GM12878 (cell line): Measurements from ENCODE around the gene SCUBE2. TPM values are rescaled to one million over a fixed set of nuclear protein-coding genes. Genes with fewer than 3 reads are reported as not detected.

ENCODE experiments used
- ATAC-seq: fragments of 200-7000 bp; cut with Tn5 transposase; 3 replicates; pipeline ENCODE4 v1.9.1; 2020; ENCODE audit warnings: mild to moderate bottlenecking, moderate library complexity
- BruUV-seq: library from RNA; stranded (reverse); fragments of 400-500 nt; replicated peaks from 2 replicates; lab custom pipeline; 2021; lab: Mats Ljungman, UMichigan
- CTCF ChIA-PET: fragments of 300-600 bp; sonication (Branson Sonifier 250); formaldehyde crosslinking; extraction: SDS; loops from one replicate; lab custom pipeline; 2021; ENCODE audit warnings: inconsistent platforms; lab: Yijun Ruan, JAX
- POLR2A ChIA-PET: fragments of 350-600 bp; formaldehyde crosslinking; extraction: SDS; loops from one replicate; lab custom pipeline; 2021; ENCODE audit warnings: inconsistent platforms; lab: Charles Lee
- RAD21 ChIA-PET: fragments of 300-600 bp; sonication (Branson Sonifier 250); formaldehyde crosslinking; loops from one replicate; lab custom pipeline; 2023; ENCODE audit warnings: antibody characterized with exemption; ENCODE audit not compliant: unreplicated experiment; lab: Charles Lee
- SMC1A ChIA-PET: fragments of 300-600 bp; sonication (Branson Sonifier 250); formaldehyde crosslinking; loops from one replicate; lab custom pipeline; 2023; ENCODE audit not compliant: unreplicated experiment, uncharacterized antibody; lab: Charles Lee
- DNase-seq: peaks from one replicate; pipeline ENCODE4 v3.0.0-alpha.2; 2011; ENCODE audit warnings: low read depth, low spot score
- FAIRE-seq: peaks from 3 replicates; lab custom pipeline; 2011; peaks lifted over from hg19 to GRCh38; lab: Jason Lieb, UNC
- H2AFZ ChIP-seq: 2 replicates; pipeline ENCODE4 v1.6.0; 2011; ENCODE audit warnings: low read depth, low read length, control low read depth; ENCODE audit not compliant: control insufficient read depth
- H3K27ac ChIP-seq: 2 replicates; pipeline ENCODE4 v1.5.1; 2011; ENCODE audit warnings: control low read depth; ENCODE audit not compliant: control insufficient read depth, insufficient read depth
- H3K27me3 ChIP-seq, 2 experiments: replicated peaks in 1 of 2; 2 replicates each; pipeline versions ENCODE4 v1.6.0 to v1.6.1; 2011; ENCODE audit warnings: low read length in 1 of 2; ENCODE audit not compliant: control insufficient read depth in 2 of 2, insufficient read depth in 2 of 2
- H3K36me3 ChIP-seq, 2 experiments: 2 replicates each; pipeline ENCODE4 v1.5.1; 2011; ENCODE audit warnings: low read length in 1 of 2; ENCODE audit not compliant: control insufficient read depth in 2 of 2, insufficient read depth in 2 of 2
- H3K4me1 ChIP-seq: 2 replicates; pipeline ENCODE4 v1.6.1; 2011; ENCODE audit warnings: mild to moderate bottlenecking, low read length, moderate library complexity, mixed read lengths; ENCODE audit not compliant: control insufficient read depth, insufficient read depth
- H3K4me2 ChIP-seq: 2 replicates; pipeline ENCODE4 v1.6.0; 2011; ENCODE audit warnings: control low read depth; ENCODE audit not compliant: control insufficient read depth, insufficient read depth
- H3K4me3 ChIP-seq: fragments of 200-600 bp; sonication (generic); 2 replicates; pipeline ENCODE4 v1.5.1; 2016
- H3K79me2 ChIP-seq: 2 replicates; pipeline ENCODE4 v1.6.0; 2011; ENCODE audit warnings: low read length; ENCODE audit not compliant: control insufficient read depth, insufficient read depth
- H3K9ac ChIP-seq: 2 replicates; pipeline ENCODE4 v1.8.0; 2011; ENCODE audit warnings: low read length, control low read depth, mixed read lengths; ENCODE audit not compliant: control insufficient read depth, insufficient read depth
- H3K9me3 ChIP-seq: replicated peaks from 3 replicates; pipeline ENCODE4 v1.5.1; 2011; ENCODE audit warnings: mild to moderate bottlenecking, low read length; ENCODE audit not compliant: control insufficient read depth, insufficient read depth
- H4K20me1 ChIP-seq: 2 replicates; pipeline ENCODE4 v1.6.0; 2011; ENCODE audit not compliant: control insufficient read depth, insufficient read depth
- ATF3 ChIP-seq: IDR thresholded peaks from 2 replicates; pipeline ENCODE4 v1.6.1; 2011; ENCODE audit warnings: low read depth, mild to moderate bottlenecking, low read length, moderate library complexity, borderline replicate concordance; ENCODE audit errors: extremely low read depth
- IRF3 ChIP-seq: fragments of 450-650 bp; IDR thresholded peaks from 2 replicates; pipeline ENCODE4 v1.6.1; 2014; ENCODE audit warnings: mild to moderate bottlenecking
- IRF4 ChIP-seq: IDR thresholded peaks from 2 replicates; pipeline ENCODE4 v1.6.1; 2011; ENCODE audit warnings: low read depth, low read length
- JUND ChIP-seq: IDR thresholded peaks from 2 replicates; pipeline ENCODE4 v1.6.1; 2012; ENCODE audit warnings: low read depth, mild to moderate bottlenecking, low read length, improper control_type of control experiment, moderate library complexity
- MEF2A ChIP-seq: IDR thresholded peaks from 2 replicates; pipeline ENCODE4 v1.6.1; 2011; ENCODE audit warnings: low read depth, mild to moderate bottlenecking, low read length, moderate library complexity; ENCODE audit not compliant: insufficient read depth
- NFXL1 ChIP-seq: fragments of 450-650 bp; IDR thresholded peaks from 2 replicates; pipeline ENCODE4 v1.6.1; 2017; ENCODE audit warnings: antibody characterized with exemption, mild to moderate bottlenecking, borderline replicate concordance
- RAD51 ChIP-seq: fragments of 450-650 bp; IDR thresholded peaks from 2 replicates; pipeline ENCODE4 v1.6.1; 2016; ENCODE audit warnings: moderate library complexity, mild to moderate bottlenecking, inconsistent platforms
- SMAD1 ChIP-seq: fragments of 450-650 bp; IDR thresholded peaks from 2 replicates; pipeline ENCODE4 v1.6.1; 2018; ENCODE audit warnings: mild to moderate bottlenecking, low read depth; ENCODE audit not compliant: partially characterized antibody
- SUZ12 ChIP-seq: fragments of 200-600 bp; sonication (generic); IDR thresholded peaks from one replicate; pipeline ENCODE4 v1.6.1; 2018; ENCODE audit warnings: antibody characterized with exemption, mild to moderate bottlenecking; ENCODE audit not compliant: unreplicated experiment
- TAF1 ChIP-seq: IDR thresholded peaks from 2 replicates; pipeline ENCODE4 v1.6.1; 2011; ENCODE audit warnings: mild to moderate bottlenecking, low read depth, low read length, borderline replicate concordance
- WGBS: methylation state at CpG from one replicate; pipeline ENCODE4 v1.1.6; 2016; ENCODE audit warnings: low lambda C conversion rate; ENCODE audit not compliant: insufficient replicate concordance, insufficient coverage; ENCODE audit errors: missing lambda C conversion rate; 5-methylcytosine and 5-hydroxymethylcytosine counted together
- in situ Hi-C: fragments of 300-500 bp; cut with MboI; formaldehyde crosslinking; loops from 9 replicates; pipeline ENCODE4 v1.14.3; 2018; ENCODE audit warnings: mixed read lengths
- intact Hi-C: fragments of 100-400 bp; cut with micrococcal nuclease; formaldehyde crosslinking; loops from one replicate; pipeline ENCODE4 v1.14.2; 2022; ENCODE audit not compliant: unreplicated experiment
- polyA plus RNA-seq, 11 experiments: library from polyadenylated mRNA; depleted of rRNA in 4 of 11; unstranded in 6 of 11; stranded (reverse) in 5 of 11; fragments of >200 nt; fragmentation: Nextera tagmentation in 4 of 11; fragmentation: Illumina TruSeq in 1 of 11; extraction: Ambion mirVana in 4 of 11; extraction: Trizol in 1 of 11; gene quantifications; 1 replicate in 1 of 11; 2 replicates in 10 of 11; pipeline versions ENCODE4 v1.2.1 to v1.2.3, GENCODE V29; 2011 to 2016; ENCODE audit warnings: inconsistent platforms in 2 of 11, missing spikeins in 2 of 11, low read depth in 1 of 11
- total RNA-seq, 4 experiments: library from RNA; depleted of rRNA in 3 of 4; stranded (reverse); fragments of >200 nt in 3 of 4; fragmentation: Illumina TruSeq in 1 of 4; extraction: Trizol in 1 of 4; gene quantifications; 2 replicates each; pipeline versions ENCODE4 v1.2.1 to v1.2.3, GENCODE V29; 2013 to 2021

SCUBE2 gene
- total and polyA plus RNA-seq, 10 of the 15 experiments (the other 5 are each of a cell fraction or from before 2014, with no cell fraction given): 0.12 to 0.56 (median 0.31) TPM; not detected in 2

GRCh38 chr11:9037963-9038362, 53.4 kb downstream of the SCUBE2 start:
- Histone ChIP-seq H4K20me1 (no peaks in the 10 kb centered on the region), H3K27ac (no peak overlapping the region), H3K9ac (no peak overlapping the region), H3K27me3 (no peaks in the 10 kb centered on the region; a peak in 1 of 4 replicates), H2AFZ (no peak overlapping the region), H3K4me2 (no peak overlapping the region), H3K9me3 (no peaks in the 10 kb centered on the region), H3K79me2 (no peaks in the 10 kb centered on the region), H3K4me1 (no peaks in the 10 kb centered on the region), H3K36me3 (no peaks in the 10 kb centered on the region), H3K4me3 (no peak overlapping the region)
- ChIA-PET CTCF (interaction anchor here (1.0 to 5.4 kb wide), 2 partner anchors 22 to 134 kb away, joined by 5 to 36 read pairs; no protein-coding TSS in a partner anchor), RAD21 (interaction anchor here (0.6 kb wide), 1 partner anchor 23 kb away, joined by 3 read pairs; no protein-coding TSS in a partner anchor), SMC1A (interaction anchor here (0.8 to 1.6 kb wide), 4 partner anchors 9 to 85 kb away, joined by 3 to 4 read pairs (median 3); no protein-coding TSS in a partner anchor), POLR2A (interaction anchor here (1.5 kb wide), 1 partner anchor 9 kb away, joined by 3 read pairs; no protein-coding TSS in a partner anchor)
- DNase-seq (no peak), ATAC-seq (no peak), FAIRE-seq (no peak)
- WGBS: 84% methylated on average over 1 of the region's 1 CpG
- TF ChIP-seq JUND: no peak
- TF ChIP-seq SMAD1: no peak
- TF ChIP-seq RAD51: no peak
- TF ChIP-seq TAF1: no peak
- no peak for TF ChIP-seq IRF4
- no peak for TF ChIP-seq IRF3
- TF ChIP-seq SUZ12: no peak
- no peak for TF ChIP-seq NFXL1
- no peak for TF ChIP-seq MEF2A
- no peak for TF ChIP-seq ATF3
- intact Hi-C loops (no loop called here), in situ Hi-C loops (no loop called here)
- BruUV-seq: no TSS peak
